HG02798 (cell line): ENCODE data around the gene COLEC11.
"Not testable (repeated sequence)": the region's sequence is repeated elsewhere in the genome, so short reads cannot be mapped to it uniquely, and the experiment has no call there.

ENCODE experiments used
- ATAC-seq: cut with Tn5 transposase; IDR thresholded peaks from one replicate; pipeline ENCODE4 v1.9.1; 2021; ENCODE audit warnings: mild to moderate bottlenecking; ENCODE audit not compliant: unreplicated experiment, poor library complexity

Gene COLEC11

GRCh38 chr2:3649581-3649980, 54.7 kb downstream of the COLEC11 start:
- ATAC-seq, result no peak

GRCh38 chr2:3650140-3650920, 55.4 kb downstream of the COLEC11 start:
- no peak for ATAC-seq

- peak; percentile 65 for ATAC-seq
These were observed 57.1 kb downstream of the COLEC11 start for GRCh38 chr2:3651691-3652648.

- no peak for ATAC-seq
These were observed 58.1 kb downstream of the COLEC11 start for GRCh38 chr2:3652896-3653625.

GRCh38 chr2:3654011-3654410, 59.1 kb downstream of the COLEC11 start:
- ATAC-seq, result no peak

- no peak for ATAC-seq
These were observed 59.8 kb downstream of the COLEC11 start for GRCh38 chr2:3654531-3655225.

- ATAC-seq, result no peak
These were observed 61.2 kb downstream of the COLEC11 start for GRCh38 chr2:3655871-3656761.

GRCh38 chr2:3656762-3657721, 62.1 kb downstream of the COLEC11 start:
- no peak for ATAC-seq

GRCh38 chr2:3657881-3658280, 63.0 kb downstream of the COLEC11 start, which contains the start of gene ALLC:
Gene ALLC (plus strand): TSS chr2:3658200. CDS start chr2:3671158, 12,958 bp downstream.
- no peak for ATAC-seq

- ATAC-seq, result no peak
These were observed 64.8 kb downstream of the COLEC11 start for GRCh38 chr2:3659447-3660432.

GRCh38 chr2:3660640-3661039, 65.7 kb downstream of the COLEC11 start:
- ATAC-seq, result not testable (repeated sequence)

- ATAC-seq, result no peak
These were observed 66.3 kb downstream of the COLEC11 start for GRCh38 chr2:3661149-3661660.

GRCh38 chr2:3662239-3662638, 67.3 kb downstream of the COLEC11 start:
- ATAC-seq, result no peak

GRCh38 chr2:3664118-3664517, 69.2 kb downstream of the COLEC11 start:
- no peak for ATAC-seq

- no peak for ATAC-seq
These were observed 70.0 kb downstream of the COLEC11 start for GRCh38 chr2:3664925-3665324.

- ATAC-seq, result no peak
These were observed 71.1 kb downstream of the COLEC11 start for GRCh38 chr2:3665886-3666612.
